ENCODE measurements around the gene RPAP3. TPM values are rescaled to one million over a fixed set of nuclear protein-coding genes. Genes with fewer than 3 reads are reported as not detected.

Gene RPAP3
- total RNA-seq, 6 donors from 2014 or later, result 6.5 to 28.0 (median 16.4) TPM

GRCh38 chr12:47722941-47723631 lies 17.3 kb upstream of the RPAP3 start:
- WGBS, 2 donors, result 88 to 98% methylated on average over 3 to 5 of the region's 5 CpGs

GRCh38 chr12:47722136-47722834 lies 16.5 kb upstream of the RPAP3 start:
- Histone ChIP-seq H3K27ac (no peak overlapping the region), H3K9me3 (no peaks in the 10 kb centered on the region), H3K27me3 (no peaks in the 10 kb centered on the region), H3K4me3 (no peak overlapping the region), H3K36me3 (no peaks in the 10 kb centered on the region), H3K4me1 (peaks cover 13 to 27% (median 14%) of the 10 kb centered on the region in 4 donors)
- ATAC-seq (ENCODE audit: low FRiP score in 2 of 2), result no peak
- 65 to 85% methylated on average over 6 to 7 of the region's 7 CpGs for WGBS, 2 donors
- peak in 1 of 2 donors; percentile 60 for DNase-seq
- no peak for TF ChIP-seq EP300 (IDR thresholded peaks at IDR 0.05)
- TF ChIP-seq POLR2A (IDR thresholded peaks at IDR 0.05), result no peak
- TF ChIP-seq, protein P1, sequence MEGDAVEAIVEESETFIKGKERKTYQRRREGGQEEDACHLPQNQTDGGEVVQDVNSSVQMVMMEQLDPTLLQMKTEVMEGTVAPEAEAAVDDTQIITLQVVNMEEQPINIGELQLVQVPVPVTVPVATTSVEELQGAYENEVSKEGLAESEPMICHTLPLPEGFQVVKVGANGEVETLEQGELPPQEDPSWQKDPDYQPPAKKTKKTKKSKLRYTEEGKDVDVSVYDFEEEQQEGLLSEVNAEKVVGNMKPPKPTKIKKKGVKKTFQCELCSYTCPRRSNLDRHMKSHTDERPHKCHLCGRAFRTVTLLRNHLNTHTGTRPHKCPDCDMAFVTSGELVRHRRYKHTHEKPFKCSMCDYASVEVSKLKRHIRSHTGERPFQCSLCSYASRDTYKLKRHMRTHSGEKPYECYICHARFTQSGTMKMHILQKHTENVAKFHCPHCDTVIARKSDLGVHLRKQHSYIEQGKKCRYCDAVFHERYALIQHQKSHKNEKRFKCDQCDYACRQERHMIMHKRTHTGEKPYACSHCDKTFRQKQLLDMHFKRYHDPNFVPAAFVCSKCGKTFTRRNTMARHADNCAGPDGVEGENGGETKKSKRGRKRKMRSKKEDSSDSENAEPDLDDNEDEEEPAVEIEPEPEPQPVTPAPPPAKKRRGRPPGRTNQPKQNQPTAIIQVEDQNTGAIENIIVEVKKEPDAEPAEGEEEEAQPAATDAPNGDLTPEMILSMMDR (IDR thresholded peaks at IDR 0.05), result no peak

More at GRCh38 chr12:47722941-47723631, 17.3 kb upstream of the RPAP3 start:
- ATAC-seq (ENCODE audit: low FRiP score in 2 of 2) (no peak), DNase-seq (peak in 1 of 2 donors; percentile 16)
- Histone ChIP-seq H3K4me3 (no peak overlapping the region), H3K9me3 (no peaks in the 10 kb centered on the region), H3K36me3 (no peaks in the 10 kb centered on the region), H3K27ac (no peak overlapping the region), H3K27me3 (no peaks in the 10 kb centered on the region), H3K4me1 (peaks cover 5 to 19% (median 7%) of the 10 kb centered on the region in 4 donors)
- TF ChIP-seq EP300 (IDR thresholded peaks at IDR 0.05) (no peak), POLR2A (IDR thresholded peaks at IDR 0.05) (no peak), POLR2AphosphoS5 (IDR thresholded peaks at IDR 0.05) (no peak)
- TF ChIP-seq, protein P1 (IDR thresholded peaks at IDR 0.05), result no peak

GRCh38 chr12:47721431-47721973 lies 15.7 kb upstream of the RPAP3 start:
- no peak overlapping the region for H3K27ac ChIP-seq
- DNase-seq, result peak in 1 of 2 donors; percentile 16
- H3K9me3 ChIP-seq, result no peaks in the 10 kb centered on the region
- no peaks in the 10 kb centered on the region for H3K27me3 ChIP-seq
- TF ChIP-seq, protein P1 (IDR thresholded peaks at IDR 0.05), result no peak
- TF ChIP-seq EP300 (IDR thresholded peaks at IDR 0.05) (no peak), POLR2AphosphoS5 (IDR thresholded peaks at IDR 0.05) (no peak), POLR2A (IDR thresholded peaks at IDR 0.05) (no peak)
- peaks cover 18 to 30% (median 20%) of the 10 kb centered on the region in 4 donors for H3K4me1 ChIP-seq
- no peak for ATAC-seq (ENCODE audit: low FRiP score in 2 of 2)
- no peak overlapping the region for H3K4me3 ChIP-seq
- H3K36me3 ChIP-seq, result no peaks in the 10 kb centered on the region
- 59 to 86% methylated on average over 9 of the region's 9 CpGs for WGBS, 2 donors

- TF ChIP-seq EP300 (IDR thresholded peaks at IDR 0.05) (no peak), POLR2A (IDR thresholded peaks at IDR 0.05) (no peak), POLR2AphosphoS5 (IDR thresholded peaks at IDR 0.05) (no peak)
- TF ChIP-seq, protein P1 (IDR thresholded peaks at IDR 0.05), result no peak
- WGBS, 2 donors, result 55 to 63% methylated on average over 1 of the region's 1 CpG
- H3K4me3 ChIP-seq, result no peak overlapping the region
- H3K9me3 ChIP-seq, result no peaks in the 10 kb centered on the region
- peak overlapping the region; percentile 85 to 94 (median 87) for H3K27ac ChIP-seq
- ATAC-seq (ENCODE audit: low FRiP score in 2 of 2) (no peak), DNase-seq (no peak)
- H3K27me3 ChIP-seq, result no peaks in the 10 kb centered on the region
- H3K36me3 ChIP-seq, result no peaks in the 10 kb centered on the region
- H3K4me1 ChIP-seq, result peaks cover 28 to 39% (median 33%) of the 10 kb centered on the region in 4 donors
Measured at GRCh38 chr12:47718531-47718930, 12.7 kb upstream of the RPAP3 start.
